Panc1 (cell line): ENCODE measurements around the gene NUP210.

Experiments used
- CTCF ChIP-seq: fragments of 450-650 bp; IDR thresholded peaks from 2 replicates; pipeline ENCODE4 v1.5.1; 2017; ENCODE audit warnings: mild to moderate bottlenecking
- POLR2AphosphoS5 ChIP-seq: IDR thresholded peaks from 2 replicates; pipeline ENCODE4 v1.6.1; 2012; ENCODE audit warnings: mild to moderate bottlenecking, low read depth, low read length, moderate library complexity
- TCF7L2 ChIP-seq: IDR thresholded peaks from 2 replicates; pipeline ENCODE4 v1.6.1; 2011; ENCODE audit warnings: mild to moderate bottlenecking, low read depth, low read length, inconsistent platforms

GRCh38 chr3:13322324-13322723, 97.8 kb downstream of the NUP210 start:
- no peak for TF ChIP-seq CTCF
- no peak for TF ChIP-seq TCF7L2
- no peak for TF ChIP-seq POLR2AphosphoS5
